SK-N-MC (cell line): ENCODE results near the gene HOXA3.

Source experiments
- DNase-seq: peaks from one replicate; pipeline ENCODE4 v3.0.0-alpha.2; 2011; ENCODE audit warnings: low read depth, low spot score
- H3K27ac ChIP-seq: fragments of 200-600 bp; sonication (generic); 2 replicates; pipeline ENCODE4 v1.5.1; 2016; ENCODE audit warnings: mixed run types
- H3K36me3 ChIP-seq: fragments of 200-600 bp; sonication (generic); 2 replicates; pipeline ENCODE4 v1.6.1; 2017; ENCODE audit warnings: antibody characterized with exemption, low read length, mixed read lengths; ENCODE audit not compliant: insufficient read depth
- H3K4me3 ChIP-seq: fragments of 200-600 bp; sonication (generic); 2 replicates; pipeline ENCODE4 v1.5.1; 2016
- H3K9ac ChIP-seq: fragments of 200-600 bp; sonication (generic); 2 replicates; pipeline ENCODE4 v1.8.0; 2017; ENCODE audit warnings: mixed run types, mixed read lengths; ENCODE audit not compliant: insufficient read length
- H3K9me3 ChIP-seq: fragments of 200-600 bp; sonication (generic); 2 replicates; pipeline ENCODE4 v1.6.1; 2017; ENCODE audit warnings: low read depth, mild to moderate bottlenecking, antibody characterized with exemption, low read length, moderate library complexity, mixed read lengths
- EZH2 ChIP-seq: fragments of 200-600 bp; sonication (generic); IDR thresholded peaks from one replicate; pipeline ENCODE4 v1.6.1; 2017; ENCODE audit warnings: antibody characterized with exemption
- FOXP2 ChIP-seq: optimal IDR thresholded peaks from 2 replicates; pipeline ENCODE3; 2011; ENCODE audit warnings: mild to moderate bottlenecking, moderate library complexity; ENCODE audit not compliant: insufficient read depth; ENCODE audit errors: extremely low read length, control extremely low read depth
- POLR2AphosphoS5 ChIP-seq: IDR thresholded peaks from 2 replicates; pipeline ENCODE4 v1.6.1; 2012; ENCODE audit warnings: mild to moderate bottlenecking, low read depth, low read length, borderline replicate concordance

Gene HOXA3

GRCh38 chr7:27068259-27068658 lies 84.1 kb downstream of the HOXA3 start:
- TF ChIP-seq EZH2: no peak
- no peak for TF ChIP-seq FOXP2
- TF ChIP-seq POLR2AphosphoS5: no peak
- Histone ChIP-seq H3K9ac (no peak overlapping the region), H3K36me3 (no peaks in the 10 kb centered on the region), H3K4me3 (no peak overlapping the region), H3K9me3 (no peaks in the 10 kb centered on the region), H3K27ac (no peak overlapping the region)
- DNase-seq: no peak

DNA sequence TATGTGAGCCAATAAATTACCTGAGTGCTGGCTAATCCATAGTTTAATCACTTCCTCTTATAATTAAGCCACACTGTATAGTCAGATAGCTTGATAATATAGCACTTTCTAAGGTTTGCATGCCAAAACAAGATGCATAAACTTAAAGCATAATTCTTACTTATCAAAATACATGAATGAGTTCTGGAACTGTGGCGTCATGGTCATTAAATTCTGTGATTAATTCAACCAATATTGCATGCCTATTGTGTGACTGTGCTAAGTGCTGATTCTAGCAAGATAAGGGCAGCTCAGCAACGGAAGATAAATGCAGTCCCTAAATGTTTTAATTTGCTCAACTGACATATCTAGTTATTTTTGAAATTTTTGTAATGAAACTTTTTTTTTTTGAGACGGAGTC lies 86.2 kb downstream of the HOXA3 start:
- Histone ChIP-seq H3K36me3 (no peaks in the 10 kb centered on the region), H3K9me3 (no peaks in the 10 kb centered on the region), H3K4me3 (no peak overlapping the region), H3K27ac (no peak overlapping the region), H3K9ac (no peak overlapping the region)
- no peak for DNase-seq
- TF ChIP-seq EZH2: no peak
- no peak for TF ChIP-seq FOXP2
- no peak for TF ChIP-seq POLR2AphosphoS5

DNA sequence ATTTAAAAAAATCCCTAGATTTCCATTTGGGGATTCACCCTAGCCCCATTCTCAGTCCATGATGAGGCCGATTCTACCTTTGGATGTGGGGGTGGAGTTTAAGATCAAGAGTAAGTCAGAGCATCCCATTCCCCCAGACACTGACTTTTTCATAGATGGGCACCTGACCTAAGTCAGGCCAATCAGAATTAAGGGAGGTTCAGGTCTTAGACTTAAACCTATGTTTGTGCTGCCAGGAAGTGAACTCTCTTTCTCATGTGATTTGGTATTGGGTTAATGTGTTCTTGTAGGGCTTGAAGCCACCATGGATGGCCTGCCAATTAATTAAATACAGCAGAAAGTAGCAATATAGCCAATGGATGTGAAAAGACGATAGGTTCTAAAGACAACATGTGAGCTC lies 86.7 kb downstream of the HOXA3 start:
- TF ChIP-seq FOXP2 (no peak), EZH2 (no peak), POLR2AphosphoS5 (no peak)
- no peak for DNase-seq
- Histone ChIP-seq H3K9ac (no peak overlapping the region), H3K27ac (no peak overlapping the region), H3K4me3 (no peak overlapping the region), H3K9me3 (no peaks in the 10 kb centered on the region), H3K36me3 (no peaks in the 10 kb centered on the region)

- no peak overlapping the region for H3K27ac ChIP-seq
- TF ChIP-seq EZH2 (no peak), POLR2AphosphoS5 (no peak), FOXP2 (no peak)
Observed at GRCh38 chr7:27064661-27065060, 87.7 kb downstream of the HOXA3 start.

DNA sequence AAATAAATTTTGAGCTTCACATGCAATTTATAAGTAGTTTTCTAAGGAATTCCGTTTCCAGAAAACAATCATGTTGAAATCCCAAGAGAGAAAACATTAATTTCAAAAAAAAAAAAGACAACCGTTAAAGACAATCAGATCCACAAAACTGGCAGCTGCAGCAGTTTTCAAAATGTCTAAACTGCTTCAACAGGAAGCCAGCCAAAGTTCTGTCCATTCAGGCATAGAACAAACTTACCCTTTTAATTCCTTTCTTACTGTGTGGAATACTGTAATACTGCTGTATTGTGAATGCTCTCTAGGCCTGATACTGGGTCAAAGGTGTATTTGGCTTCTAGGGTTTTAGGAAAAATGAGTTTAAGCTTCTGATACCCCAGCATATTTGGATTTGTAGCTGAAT lies 88.2 kb downstream of the HOXA3 start:
- Histone ChIP-seq H3K36me3 (no peaks in the 10 kb centered on the region), H3K27ac (no peak overlapping the region), H3K9ac (no peak overlapping the region), H3K4me3 (no peak overlapping the region), H3K9me3 (no peaks in the 10 kb centered on the region)
- no peak for TF ChIP-seq POLR2AphosphoS5
- no peak for DNase-seq

More at GRCh38 chr7:27064661-27065060, 87.7 kb downstream of the HOXA3 start:
- no peak for DNase-seq
- H3K36me3 ChIP-seq: no peaks in the 10 kb centered on the region
- no peak overlapping the region for H3K4me3 ChIP-seq
- H3K9me3 ChIP-seq: no peaks in the 10 kb centered on the region
- H3K9ac ChIP-seq: no peak overlapping the region

GRCh38 chr7:27062946-27063345 lies 89.4 kb downstream of the HOXA3 start:
- no peak overlapping the region for H3K27ac ChIP-seq
- H3K9ac ChIP-seq: no peak overlapping the region
- no peak overlapping the region for H3K4me3 ChIP-seq
- H3K36me3 ChIP-seq: no peaks in the 10 kb centered on the region
- DNase-seq: no peak
- TF ChIP-seq FOXP2 (no peak), EZH2 (no peak), POLR2AphosphoS5 (no peak)
- no peaks in the 10 kb centered on the region for H3K9me3 ChIP-seq
